Lung (tissue), 12 donors: ENCODE data around the gene ASPRV1. TPM values are rescaled to one million over a fixed set of nuclear protein-coding genes. Genes with fewer than 3 reads are reported as not detected.
"Not testable (repeated sequence)": the region's sequence is repeated elsewhere in the genome, so short reads cannot be mapped to it uniquely, and the experiment has no call there.

Source experiments
- ATAC-seq: fragments of 200-7000 bp; cut with Tn5 transposase; one replicate; pipeline ENCODE4 v1.9.1; 2020; ENCODE audit warnings: moderate number of reproducible peaks; ENCODE audit not compliant: insufficient read depth, low FRiP score
- DNase-seq, 3 donors: peaks; one replicate each; pipeline ENCODE4 v3.0.0-alpha.2; 2013 to 2017
- H3K27ac ChIP-seq, 2 donors: one replicate each; pipeline ENCODE4 v1.5.1; 2013; ENCODE audit warnings: mild to moderate bottlenecking in 2 of 2, moderate library complexity in 2 of 2, control low read depth in 1 of 2, inconsistent platforms in 1 of 2, low read depth in 1 of 2, low read length in 1 of 2
- H3K27me3 ChIP-seq, 3 donors: one replicate each; pipeline ENCODE4 v1.5.1; 2013; ENCODE audit warnings: low read length in 2 of 3; ENCODE audit not compliant: control insufficient read depth in 3 of 3, insufficient read depth in 3 of 3
- H3K36me3 ChIP-seq, 4 donors: one replicate each; pipeline ENCODE4 v1.5.1; 2013; ENCODE audit warnings: low read length in 4 of 4, mild to moderate bottlenecking in 1 of 4, moderate library complexity in 1 of 4; ENCODE audit not compliant: control insufficient read depth in 4 of 4, insufficient read depth in 4 of 4
- H3K4me1 ChIP-seq, 5 donors: one replicate each; pipeline ENCODE4 v1.5.1; 2013; ENCODE audit warnings: low read length in 5 of 5, mild to moderate bottlenecking in 2 of 5, moderate library complexity in 1 of 5; ENCODE audit not compliant: control insufficient read depth in 5 of 5, insufficient read depth in 5 of 5
- H3K4me3 ChIP-seq: one replicate; pipeline ENCODE4 v1.5.1; 2013; ENCODE audit warnings: mild to moderate bottlenecking, control low read depth, moderate library complexity
- H3K9ac ChIP-seq, 2 donors: one replicate each; pipeline ENCODE4 v1.5.1; 2013; ENCODE audit warnings: low read length in 2 of 2, control low read depth in 1 of 2; ENCODE audit not compliant: insufficient read depth in 1 of 2
- H3K9me3 ChIP-seq, 4 donors: one replicate each; pipeline ENCODE4 v1.5.1; 2013; ENCODE audit warnings: low read length in 3 of 4, mild to moderate bottlenecking in 1 of 4, moderate library complexity in 1 of 4; ENCODE audit not compliant: control insufficient read depth in 4 of 4, insufficient read depth in 3 of 4
- WGBS, 2 donors: extraction: QIAGEN DNeasy Blood & Tissue Kit; methylation state at CpG; one replicate each; pipeline ENCODE4 v1.1.7; 2013; 5-methylcytosine and 5-hydroxymethylcytosine counted together
- polyA plus RNA-seq, 2 donors: library from polyadenylated mRNA; stranded (reverse); fragments of 200-250 nt; gene quantifications; one replicate each; pipeline ENCODE4 v1.2.1, GENCODE V29; 2013
- total RNA-seq, 2 donors: library from RNA; depleted of rRNA in 1 of 2; stranded (reverse); fragments of >200 nt in 1 of 2; gene quantifications; one replicate each; pipeline ENCODE4 v1.2.1, GENCODE V29; 2014 to 2021
- TF ChIP-seq, protein P1 (sequence below): IDR thresholded peaks from 2 replicates; pipeline ENCODE4 v1.5.1; 2012; ENCODE audit warnings: mild to moderate bottlenecking; ENCODE audit errors: control extremely low read depth, extremely low read depth
- donor health status: control.
- donor health status: control.
- donor health status: Bipolar disorder and iron deficiency.
- donor health status: healthy.
- donor health status: DM: yes; HTN: yes; CAD: no.

Gene ASPRV1
- total and polyA plus RNA-seq, 4 donors, result 0.94 to 2.9 (median 1.2) TPM

DNA sequence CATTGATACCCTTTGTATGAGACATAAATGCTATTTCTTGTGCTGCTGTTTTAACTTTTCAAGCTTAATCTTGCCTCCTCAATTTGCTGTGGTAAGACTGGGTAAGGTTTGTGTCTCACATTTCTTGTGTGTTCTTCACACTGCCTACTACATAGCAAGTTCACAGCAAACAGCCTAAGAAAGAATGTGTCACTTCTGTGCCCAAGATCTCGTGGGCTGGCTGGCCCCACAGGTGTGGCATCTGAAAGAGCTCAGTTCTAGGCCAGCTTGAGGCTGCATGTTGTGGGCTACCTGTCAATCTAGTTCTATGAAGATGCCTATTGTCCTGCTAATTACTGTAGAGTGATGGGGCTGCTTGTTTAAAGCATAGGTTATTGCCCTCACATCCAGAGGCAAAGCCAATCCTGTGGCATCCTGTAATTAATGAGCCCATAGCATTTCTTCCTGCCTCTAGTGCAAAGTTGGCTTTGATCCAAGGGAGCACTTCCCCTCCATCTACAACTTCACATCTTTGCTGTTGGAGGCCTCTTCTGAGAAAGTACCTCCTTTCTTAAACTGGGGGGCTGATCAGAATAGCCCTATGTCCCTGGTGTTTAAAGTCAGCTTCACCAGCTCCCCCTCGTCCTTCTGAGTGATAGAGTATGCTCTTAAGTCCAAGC lies 40.9 kb upstream of the ASPRV1 start:
- H3K36me3 ChIP-seq, result no peaks in the 10 kb centered on the region
- H3K9ac ChIP-seq, result no peak overlapping the region
- no peak overlapping the region for H3K4me3 ChIP-seq
- no peaks in the 10 kb centered on the region for H3K4me1 ChIP-seq
- ATAC-seq (no peak), DNase-seq (peak in 2 of 3 donors; percentile 11 to 46)
- H3K9me3 ChIP-seq, result no peaks in the 10 kb centered on the region
- H3K27ac ChIP-seq, result no peak overlapping the region
- TF ChIP-seq, protein P1, sequence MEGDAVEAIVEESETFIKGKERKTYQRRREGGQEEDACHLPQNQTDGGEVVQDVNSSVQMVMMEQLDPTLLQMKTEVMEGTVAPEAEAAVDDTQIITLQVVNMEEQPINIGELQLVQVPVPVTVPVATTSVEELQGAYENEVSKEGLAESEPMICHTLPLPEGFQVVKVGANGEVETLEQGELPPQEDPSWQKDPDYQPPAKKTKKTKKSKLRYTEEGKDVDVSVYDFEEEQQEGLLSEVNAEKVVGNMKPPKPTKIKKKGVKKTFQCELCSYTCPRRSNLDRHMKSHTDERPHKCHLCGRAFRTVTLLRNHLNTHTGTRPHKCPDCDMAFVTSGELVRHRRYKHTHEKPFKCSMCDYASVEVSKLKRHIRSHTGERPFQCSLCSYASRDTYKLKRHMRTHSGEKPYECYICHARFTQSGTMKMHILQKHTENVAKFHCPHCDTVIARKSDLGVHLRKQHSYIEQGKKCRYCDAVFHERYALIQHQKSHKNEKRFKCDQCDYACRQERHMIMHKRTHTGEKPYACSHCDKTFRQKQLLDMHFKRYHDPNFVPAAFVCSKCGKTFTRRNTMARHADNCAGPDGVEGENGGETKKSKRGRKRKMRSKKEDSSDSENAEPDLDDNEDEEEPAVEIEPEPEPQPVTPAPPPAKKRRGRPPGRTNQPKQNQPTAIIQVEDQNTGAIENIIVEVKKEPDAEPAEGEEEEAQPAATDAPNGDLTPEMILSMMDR, result no peak
- WGBS, 2 donors, result 53 to 63% methylated on average over 2 of the region's 2 CpGs
- H3K27me3 ChIP-seq, result no peaks in the 10 kb centered on the region

DNA sequence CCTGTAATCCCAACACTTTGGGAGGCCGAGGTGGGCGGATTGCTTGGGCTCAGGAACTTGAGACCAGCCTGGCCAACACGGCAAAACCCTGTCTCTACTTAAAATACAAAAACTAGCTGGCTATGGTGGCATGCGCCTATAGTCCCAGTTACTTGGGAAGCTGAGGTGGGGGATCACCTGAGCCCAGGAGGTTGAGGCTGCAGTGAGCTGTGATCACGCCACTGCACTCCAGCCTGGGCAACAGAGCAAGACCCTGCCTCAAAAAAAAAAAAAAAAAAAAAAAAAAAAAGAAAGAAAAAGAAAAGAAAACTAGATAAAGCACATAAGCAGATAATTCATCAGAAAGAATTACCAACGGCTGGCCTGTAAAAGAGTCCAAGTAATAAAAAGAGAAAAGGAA lies 39.1 kb upstream of the ASPRV1 start:
- not testable (repeated sequence) for DNase-seq, H3K27me3 ChIP-seq, H3K9ac ChIP-seq, H3K9me3 ChIP-seq, H3K4me3 ChIP-seq, ATAC-seq, H3K4me1 ChIP-seq, H3K36me3 ChIP-seq, H3K27ac ChIP-seq
- 93 to 99% methylated on average over 6 of the region's 6 CpGs for WGBS, 2 donors

DNA sequence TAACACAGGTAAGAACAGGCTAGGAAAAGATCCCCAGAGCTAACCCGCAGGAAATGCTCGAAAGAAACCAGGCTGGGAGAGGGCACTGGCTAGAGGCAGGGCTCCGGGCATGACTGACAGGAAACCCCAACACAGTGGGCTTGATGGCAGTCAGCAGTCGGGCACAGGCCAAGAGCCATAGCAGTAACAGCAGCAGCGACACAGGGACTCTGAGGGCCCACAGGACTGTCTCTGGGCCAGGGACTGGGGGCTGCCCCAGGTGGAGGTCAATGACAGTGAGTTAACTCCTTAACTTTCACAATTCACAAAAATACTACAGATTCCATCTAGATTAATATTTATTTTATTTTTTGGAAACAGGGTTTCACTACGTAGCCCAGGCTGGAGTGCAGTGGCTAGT lies 37.3 kb upstream of the ASPRV1 start:
- no peak overlapping the region for H3K27ac ChIP-seq
- TF ChIP-seq, protein P1, result no peak
- H3K27me3 ChIP-seq, result no peaks in the 10 kb centered on the region
- H3K36me3 ChIP-seq, result peaks cover 0 to 10% (median 1%) of the 10 kb centered on the region in 4 donors
- no peak overlapping the region for H3K9ac ChIP-seq
- H3K9me3 ChIP-seq, result no peaks in the 10 kb centered on the region
- H3K4me3 ChIP-seq, result no peak overlapping the region
- no peak for DNase-seq
- ATAC-seq, result no peak
- WGBS, 2 donors, result 93 to 97% methylated on average over 6 of the region's 6 CpGs
- H3K4me1 ChIP-seq, result no peaks in the 10 kb centered on the region

- 89 to 90% methylated on average over 10 to 11 of the region's 11 CpGs for WGBS, 2 donors
- Histone ChIP-seq H3K4me3 (no peak overlapping the region), H3K9ac (no peak overlapping the region), H3K27me3 (no peaks in the 10 kb centered on the region), H3K9me3 (no peaks in the 10 kb centered on the region), H3K27ac (no peak overlapping the region), H3K36me3 (peaks cover 0 to 15% (median 1%) of the 10 kb centered on the region in 4 donors), H3K4me1 (no peaks in the 10 kb centered on the region)
- DNase-seq (no peak), ATAC-seq (no peak)
- TF ChIP-seq, protein P1, result no peak
Observed at GRCh38 chr2:69997015-69997830, 35.8 kb upstream of the ASPRV1 start.
